MG63 (cell line): ENCODE measurements around the gene DPH5. TPM values are rescaled to one million over a fixed set of nuclear protein-coding genes. Genes with fewer than 3 reads are reported as not detected.
"Not testable (repeated sequence)": the region's sequence is repeated elsewhere in the genome, so short reads cannot be mapped to it uniquely, and the experiment has no call there.

Experiments
- DNase-seq: peaks from one replicate; pipeline ENCODE4 v3.0.0-alpha.2; 2020
- H3K27me3 ChIP-seq: fragments of 250-450 bp; sonication (Bioruptor Pico); 2 replicates; pipeline ENCODE4 v1.5.1; 2020; ENCODE audit warnings: mild to moderate bottlenecking, moderate library complexity
- H3K36me3 ChIP-seq: fragments of 250-450 bp; sonication (Bioruptor Pico); 2 replicates; pipeline ENCODE4 v1.5.1; 2020; ENCODE audit warnings: mild to moderate bottlenecking, moderate library complexity
- H3K4me3 ChIP-seq: fragments of 250-450 bp; sonication (Bioruptor Pico); 2 replicates; pipeline ENCODE4 v1.5.1; 2020; ENCODE audit warnings: mild to moderate bottlenecking, moderate library complexity
- H3K9me3 ChIP-seq: fragments of 250-450 bp; sonication (Bioruptor Pico); 2 replicates; pipeline ENCODE4 v1.5.1; 2020; ENCODE audit warnings: mild to moderate bottlenecking, moderate library complexity
- total RNA-seq: library from RNA; depleted of rRNA; stranded (reverse); fragments of >200 nt; shearing (Covaris generic); gene quantifications from 2 replicates; pipeline ENCODE4 v1.2.3, GENCODE V29; 2014; ENCODE audit warnings: low replicate concordance; rRNA removed

Gene DPH5
- total RNA-seq, result 49.7 and 54.9 TPM in 2 replicates

DNA sequence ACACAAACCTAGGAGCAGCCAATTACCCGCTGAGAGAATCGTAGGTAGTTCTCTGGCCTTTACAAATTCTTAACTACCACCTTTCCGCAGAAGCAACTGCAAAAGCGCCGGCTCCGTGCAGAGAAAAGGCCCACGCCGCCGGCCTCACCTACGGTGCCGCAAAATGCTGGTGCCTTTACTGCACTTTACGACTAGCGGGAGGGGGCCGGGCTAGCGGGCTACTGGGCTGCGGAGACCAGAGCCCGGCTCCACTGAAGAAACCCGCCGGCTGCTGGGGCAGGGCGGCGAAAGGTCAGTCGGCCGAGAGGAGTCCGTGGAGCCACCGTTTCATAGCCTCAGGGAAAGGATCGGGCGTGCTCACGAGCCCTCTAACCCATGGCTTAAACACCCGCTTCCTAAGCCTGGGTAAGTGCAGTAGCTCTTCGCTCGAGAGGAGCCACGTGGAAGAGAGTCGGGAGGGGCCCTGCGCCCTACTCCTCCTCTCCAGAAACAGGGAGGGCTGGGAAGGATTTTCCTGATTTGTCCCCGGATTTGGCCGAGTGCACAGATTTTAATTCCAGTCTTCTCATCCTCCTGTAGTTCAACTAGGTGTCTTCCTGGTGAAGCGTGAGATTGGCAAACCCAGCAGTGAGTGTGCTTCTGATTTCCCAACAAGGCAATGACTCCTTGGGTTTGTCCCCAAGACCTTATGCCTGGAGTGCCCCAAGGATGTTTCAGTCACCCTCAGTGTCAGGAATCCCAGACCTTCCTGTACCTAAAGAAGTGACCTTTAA is at the start of gene DPH5:
DPH5 (minus strand) TSS at position 128 of the 773 bp plus-strand sequence. CDS start 341 bp downstream, outside the sequence.
- DNase-seq, result peak; percentile 96
- no peaks in the 10 kb centered on the region for H3K9me3 ChIP-seq
- H3K27me3 ChIP-seq, result no peaks in the 10 kb centered on the region
- peaks cover 26% of the 10 kb centered on the region for H3K36me3 ChIP-seq
- H3K4me3 ChIP-seq, result peak within 1 kb of the TSS; percentile 77

GRCh38 chr1:101073836-101074235 is 48.3 kb upstream of the DPH5 start:
- H3K9me3 ChIP-seq, result no peaks in the 10 kb centered on the region
- no peaks in the 10 kb centered on the region for H3K27me3 ChIP-seq
- DNase-seq, result no peak
- H3K36me3 ChIP-seq, result no peaks in the 10 kb centered on the region
- no peak overlapping the region for H3K4me3 ChIP-seq

GRCh38 chr1:101071470-101071891 is 45.9 kb upstream of the DPH5 start:
- Histone ChIP-seq H3K36me3 (no peaks in the 10 kb centered on the region), H3K27me3 (no peaks in the 10 kb centered on the region), H3K9me3 (no peaks in the 10 kb centered on the region), H3K4me3 (no peak overlapping the region)
- no peak for DNase-seq

GRCh38 chr1:101069158-101069557 is 43.6 kb upstream of the DPH5 start:
- Histone ChIP-seq H3K36me3 (no peaks in the 10 kb centered on the region), H3K9me3 (no peaks in the 10 kb centered on the region), H3K27me3 (no peaks in the 10 kb centered on the region), H3K4me3 (no peak overlapping the region)
- no peak for DNase-seq

GRCh38 chr1:101066937-101067335 is 41.4 kb upstream of the DPH5 start:
- H3K9me3 ChIP-seq, H3K36me3 ChIP-seq, H3K4me3 ChIP-seq, H3K27me3 ChIP-seq, DNase-seq: not testable (repeated sequence)

DNA sequence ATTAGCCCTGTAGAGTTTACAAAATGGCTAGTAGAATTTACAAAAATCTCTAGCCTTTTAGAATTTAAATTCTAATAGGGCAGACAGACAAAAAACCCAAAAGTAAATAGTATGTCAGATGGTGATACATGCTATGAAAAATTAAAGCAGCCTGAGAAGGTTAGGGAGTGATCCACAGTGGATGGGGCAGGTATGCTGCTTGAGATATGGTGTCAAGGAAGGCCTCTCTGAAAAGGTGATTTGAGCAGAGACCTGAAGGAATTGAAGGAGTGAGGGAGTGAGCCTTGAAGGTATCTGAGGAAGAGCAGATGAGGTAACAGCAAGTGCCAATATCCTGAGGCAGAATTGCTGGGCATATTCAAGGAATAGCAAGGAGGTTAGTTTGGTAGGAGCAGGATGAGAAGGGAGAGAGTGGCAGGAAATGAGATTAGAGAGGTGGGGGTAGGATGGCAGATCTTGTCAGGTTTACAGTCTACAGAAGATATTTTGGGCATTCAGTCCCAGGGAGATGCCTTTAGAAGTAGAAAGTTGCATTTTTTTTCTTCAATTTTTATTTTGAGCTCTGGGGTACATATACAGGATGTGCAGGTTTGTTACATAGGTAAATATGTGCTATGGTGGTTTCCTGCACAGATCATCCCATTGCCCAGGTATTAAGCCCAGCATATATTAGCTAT is 40.8 kb upstream of the DPH5 start:
- Histone ChIP-seq H3K9me3 (no peaks in the 10 kb centered on the region), H3K36me3 (no peaks in the 10 kb centered on the region), H3K27me3 (no peaks in the 10 kb centered on the region), H3K4me3 (no peak overlapping the region)
- DNase-seq, result no peak

DNA sequence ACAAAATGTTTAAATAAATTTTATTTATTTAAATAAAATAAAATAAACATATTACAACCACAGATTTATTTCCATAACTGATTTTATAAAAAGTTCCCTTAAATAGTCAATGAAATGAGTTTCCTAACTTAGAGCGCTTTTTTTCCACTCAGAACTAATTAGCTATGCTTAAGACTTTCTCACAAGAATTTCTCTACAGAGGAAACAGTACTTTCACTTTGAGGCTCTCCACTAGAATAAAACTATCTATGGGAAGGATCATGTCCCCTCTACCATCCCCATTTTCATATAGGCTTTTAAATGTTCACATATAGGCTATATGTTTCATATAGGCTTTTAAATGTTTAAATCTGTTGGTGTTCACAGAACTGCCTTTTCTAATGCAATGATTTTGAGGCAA is 40.0 kb upstream of the DPH5 start:
- no peaks in the 10 kb centered on the region for H3K9me3 ChIP-seq
- no peak overlapping the region for H3K4me3 ChIP-seq
- H3K36me3 ChIP-seq, result no peaks in the 10 kb centered on the region
- DNase-seq, result no peak
- H3K27me3 ChIP-seq, result no peaks in the 10 kb centered on the region

- Histone ChIP-seq H3K36me3 (no peaks in the 10 kb centered on the region), H3K9me3 (no peaks in the 10 kb centered on the region), H3K4me3 (no peak overlapping the region), H3K27me3 (no peaks in the 10 kb centered on the region)
- no peak for DNase-seq
These were observed 39.1 kb upstream of the DPH5 start for GRCh38 chr1:101064697-101065096.

DNA sequence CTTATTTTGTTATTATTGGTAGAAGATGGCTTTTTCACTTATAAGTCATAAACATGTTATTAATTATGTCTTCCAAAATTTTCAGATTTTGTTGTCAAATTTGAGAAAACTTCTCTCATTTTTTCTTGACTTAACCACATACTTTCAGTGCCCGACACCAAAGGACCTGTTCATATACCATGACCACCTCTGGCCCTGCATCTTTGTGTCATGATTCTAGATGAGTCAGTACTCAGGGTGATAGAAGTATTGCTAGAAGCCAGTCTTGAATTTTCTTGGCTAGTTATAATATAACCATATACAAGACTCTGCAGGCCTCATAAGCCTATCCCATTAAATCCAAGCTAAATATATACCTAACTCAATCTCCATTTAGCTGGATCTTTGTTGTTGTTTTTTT is 35.4 kb upstream of the DPH5 start:
- Histone ChIP-seq H3K4me3 (no peak overlapping the region), H3K27me3 (no peaks in the 10 kb centered on the region), H3K9me3 (no peaks in the 10 kb centered on the region), H3K36me3 (no peaks in the 10 kb centered on the region)
- no peak for DNase-seq

GRCh38 chr1:101059945-101060542 is 34.5 kb upstream of the DPH5 start:
- Histone ChIP-seq H3K27me3 (no peaks in the 10 kb centered on the region), H3K9me3 (no peaks in the 10 kb centered on the region), H3K4me3 (no peak overlapping the region), H3K36me3 (no peaks in the 10 kb centered on the region)
- DNase-seq, result no peak

GRCh38 chr1:101055623-101056022 is 30.0 kb upstream of the DPH5 start:
- no peaks in the 10 kb centered on the region for H3K9me3 ChIP-seq
- H3K27me3 ChIP-seq, result no peaks in the 10 kb centered on the region
- H3K36me3 ChIP-seq, result no peaks in the 10 kb centered on the region
- no peak overlapping the region for H3K4me3 ChIP-seq
- no peak for DNase-seq

DNA sequence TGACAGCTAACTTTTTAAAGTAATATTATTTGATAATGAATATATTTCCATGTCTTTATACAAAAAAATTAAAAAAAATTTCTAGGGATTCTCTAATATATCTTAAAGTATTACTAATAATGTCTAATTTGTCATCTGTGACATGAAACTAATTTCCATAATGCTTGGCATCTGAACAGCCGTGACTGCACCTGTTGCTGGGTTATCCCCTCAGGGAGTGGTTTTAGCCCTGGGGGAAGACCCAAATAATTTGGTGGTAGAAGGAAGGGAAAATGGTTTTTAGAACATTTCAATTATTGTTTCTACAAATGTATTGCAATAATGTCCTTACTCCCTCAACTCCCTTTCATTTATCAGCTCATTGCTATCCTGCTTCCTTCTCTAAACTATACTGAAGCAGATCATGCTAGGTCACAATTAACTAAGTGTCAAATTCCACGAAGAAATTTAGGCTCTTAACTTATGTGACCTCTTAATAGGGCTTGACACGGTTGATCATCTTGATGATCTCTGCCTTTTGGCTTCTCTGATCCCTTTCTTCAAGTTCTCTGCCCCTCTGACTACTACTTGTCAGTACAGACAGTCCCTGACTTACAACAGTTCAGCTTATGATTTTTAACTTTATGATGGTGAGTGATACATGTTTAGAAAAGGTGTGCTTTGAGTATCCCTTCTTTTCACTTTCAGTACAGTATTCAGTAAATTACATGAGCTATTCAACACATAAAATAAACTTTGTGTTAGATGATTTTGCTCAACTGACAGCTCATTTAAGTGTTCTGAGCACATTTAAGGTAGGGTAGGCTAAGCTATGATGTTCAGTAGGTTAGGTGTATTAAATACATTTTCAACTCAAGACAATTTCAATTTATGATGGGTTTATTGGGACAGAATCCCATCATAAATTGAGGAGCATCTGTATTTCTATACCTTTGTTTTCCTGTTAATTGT is 26.4 kb upstream of the DPH5 start:
- no peak for DNase-seq
- Histone ChIP-seq H3K9me3 (no peaks in the 10 kb centered on the region), H3K27me3 (no peaks in the 10 kb centered on the region), H3K4me3 (no peak overlapping the region), H3K36me3 (no peaks in the 10 kb centered on the region)

GRCh38 chr1:101050869-101051268 is 25.3 kb upstream of the DPH5 start:
- H3K27me3 ChIP-seq, result no peaks in the 10 kb centered on the region
- no peaks in the 10 kb centered on the region for H3K9me3 ChIP-seq
- H3K36me3 ChIP-seq, result no peaks in the 10 kb centered on the region
- DNase-seq, result no peak
- no peak overlapping the region for H3K4me3 ChIP-seq

DNA sequence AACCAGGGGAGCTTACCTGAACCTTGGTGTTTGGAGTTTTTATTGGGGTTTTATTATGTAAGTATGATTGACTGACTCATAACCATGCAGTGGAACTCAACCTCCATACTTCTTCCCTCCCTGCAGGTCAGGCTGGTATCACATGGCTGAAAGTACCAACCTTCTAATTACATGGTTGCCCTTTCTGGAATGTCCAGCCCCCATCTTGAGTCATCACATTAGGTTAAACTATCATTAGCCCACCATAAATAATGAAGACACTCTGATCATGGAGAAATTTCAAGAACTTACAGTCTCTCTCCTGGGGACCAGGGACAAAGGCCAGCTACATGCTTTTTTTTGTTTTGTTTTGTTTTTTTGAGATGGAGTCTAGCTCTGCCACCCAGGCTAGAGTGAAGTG is 19.2 kb upstream of the DPH5 start:
- DNase-seq, result no peak
- H3K9me3 ChIP-seq, result peaks cover 11% of the 10 kb centered on the region
- no peak overlapping the region for H3K4me3 ChIP-seq
- peaks cover 14% of the 10 kb centered on the region for H3K36me3 ChIP-seq
- no peaks in the 10 kb centered on the region for H3K27me3 ChIP-seq

GRCh38 chr1:101044259-101044658 is 18.7 kb upstream of the DPH5 start:
- H3K9me3 ChIP-seq, result peaks cover 13% of the 10 kb centered on the region
- no peak overlapping the region for H3K4me3 ChIP-seq
- DNase-seq, result no peak
- H3K27me3 ChIP-seq, result no peaks in the 10 kb centered on the region
- peaks cover 16% of the 10 kb centered on the region for H3K36me3 ChIP-seq

DNA sequence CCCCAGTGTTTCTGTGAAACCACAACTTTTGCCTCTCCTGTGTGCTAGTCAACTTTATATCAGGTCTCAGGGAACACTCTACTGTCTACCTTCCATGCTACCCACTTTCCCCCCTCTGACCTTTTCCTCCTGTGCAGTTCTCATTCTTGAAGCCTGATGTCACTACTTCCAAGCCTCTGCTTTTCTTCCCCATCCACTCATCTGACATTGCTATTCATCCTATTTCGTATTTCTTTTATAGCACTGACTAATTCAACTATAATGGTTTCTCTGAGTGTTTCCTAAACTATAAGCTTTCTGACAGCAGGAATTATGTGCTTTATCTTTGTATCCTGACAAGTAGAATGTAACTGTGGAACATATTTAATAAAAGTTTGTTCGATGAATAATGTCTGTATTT is 18.2 kb upstream of the DPH5 start:
- Histone ChIP-seq H3K4me3 (no peak overlapping the region), H3K36me3 (peaks cover 20% of the 10 kb centered on the region), H3K9me3 (peaks cover 13% of the 10 kb centered on the region), H3K27me3 (no peaks in the 10 kb centered on the region)
- DNase-seq, result no peak

DNA sequence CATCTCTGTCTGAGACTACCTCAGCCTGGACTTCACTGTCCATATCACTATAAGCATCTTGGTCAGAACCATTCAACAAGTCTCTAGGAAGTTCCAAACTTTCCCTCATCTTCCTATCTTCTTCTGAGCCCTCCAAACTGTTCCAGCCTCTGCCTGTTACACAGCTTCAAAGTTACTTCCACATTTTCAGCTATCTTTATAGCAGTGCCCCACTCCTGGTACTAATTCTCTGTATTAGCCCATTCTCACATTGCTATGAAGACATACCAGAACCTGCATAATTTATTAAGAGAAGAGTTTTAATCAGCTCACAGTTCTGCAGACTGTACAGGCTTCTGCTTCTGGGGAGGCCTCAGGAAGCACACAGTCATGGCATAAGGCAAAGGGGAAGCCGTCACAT is 15.7 kb upstream of the DPH5 start:
- no peak overlapping the region for H3K4me3 ChIP-seq
- no peaks in the 10 kb centered on the region for H3K27me3 ChIP-seq
- H3K9me3 ChIP-seq, result peaks cover 13% of the 10 kb centered on the region
- DNase-seq, result no peak
- peaks cover 37% of the 10 kb centered on the region for H3K36me3 ChIP-seq
